WTC11 (cell line): ENCODE data around the gene COG2.

ENCODE experiments used
- CTCF ChIP-seq: fragments of 200-600 bp; IDR thresholded peaks from 2 replicates; pipeline ENCODE4 v1.8.0; 2022; ENCODE audit warnings: antibody characterized with exemption
- ETV6 ChIP-seq: sonication (generic); formaldehyde crosslinking; IDR thresholded peaks from 2 replicates; pipeline ENCODE4 v1.8.1; 2022; ENCODE audit warnings: mild to moderate bottlenecking, missing genetic modification reagents
- JUN ChIP-seq: sonication (generic); formaldehyde crosslinking; IDR thresholded peaks from 2 replicates; pipeline ENCODE4 v1.8.0; 2023; ENCODE audit warnings: mild to moderate bottlenecking, missing genetic modification reagents
- NFATC4 ChIP-seq: fragments of 250-450 bp; sonication (Bioruptor Pico); IDR thresholded peaks from 2 replicates; pipeline ENCODE4 v1.9.0; 2021; ENCODE audit warnings: mild to moderate bottlenecking
- SMAD4 ChIP-seq: sonication (generic); formaldehyde crosslinking; IDR thresholded peaks from 2 replicates; pipeline ENCODE4 v1.8.0; 2022; ENCODE audit warnings: mild to moderate bottlenecking, missing genetic modification reagents
- ZNF281 ChIP-seq: sonication (generic); formaldehyde crosslinking; IDR thresholded peaks from 2 replicates; pipeline ENCODE4 v1.8.0; 2023; ENCODE audit warnings: mild to moderate bottlenecking, missing genetic modification reagents

GRCh38 chr1:230717251-230717650 lies 75.0 kb downstream of the COG2 start:
- TF ChIP-seq ETV6 (CRISPR knock-in tag) (no peak), ZNF281 (no peak), JUN (CRISPR knock-in tag) (no peak), CTCF (no peak), NFATC4 (CRISPR knock-in tag) (no peak), SMAD4 (CRISPR knock-in tag) (no peak)
